GM12878 (cell line): ENCODE results near the gene NEMF. TPM values are rescaled to one million over a fixed set of nuclear protein-coding genes. Genes with fewer than 3 reads are reported as not detected.

Experiments used
- ATAC-seq: fragments of 200-7000 bp; cut with Tn5 transposase; 3 replicates; pipeline ENCODE4 v1.9.1; 2020; ENCODE audit warnings: mild to moderate bottlenecking, moderate library complexity
- BruUV-seq: library from RNA; stranded (reverse); fragments of 400-500 nt; replicated peaks from 2 replicates; lab custom pipeline; 2021; lab: Mats Ljungman, UMichigan
- CTCF ChIA-PET: fragments of 300-600 bp; sonication (Branson Sonifier 250); formaldehyde crosslinking; extraction: SDS; loops from one replicate; lab custom pipeline; 2021; ENCODE audit warnings: inconsistent platforms; lab: Yijun Ruan, JAX
- POLR2A ChIA-PET: fragments of 350-600 bp; formaldehyde crosslinking; extraction: SDS; loops from one replicate; lab custom pipeline; 2021; ENCODE audit warnings: inconsistent platforms; lab: Charles Lee
- RAD21 ChIA-PET: fragments of 300-600 bp; sonication (Branson Sonifier 250); formaldehyde crosslinking; loops from one replicate; lab custom pipeline; 2023; ENCODE audit warnings: antibody characterized with exemption; ENCODE audit not compliant: unreplicated experiment; lab: Charles Lee
- SMC1A ChIA-PET: fragments of 300-600 bp; sonication (Branson Sonifier 250); formaldehyde crosslinking; loops from one replicate; lab custom pipeline; 2023; ENCODE audit not compliant: unreplicated experiment, uncharacterized antibody; lab: Charles Lee
- DNase-seq: peaks from one replicate; pipeline ENCODE4 v3.0.0-alpha.2; 2011; ENCODE audit warnings: low read depth, low spot score
- FAIRE-seq: peaks from 3 replicates; lab custom pipeline; 2011; peaks lifted over from hg19 to GRCh38; lab: Jason Lieb, UNC
- H2AFZ ChIP-seq: 2 replicates; pipeline ENCODE4 v1.6.0; 2011; ENCODE audit warnings: low read depth, low read length, control low read depth; ENCODE audit not compliant: control insufficient read depth
- H3K27ac ChIP-seq: 2 replicates; pipeline ENCODE4 v1.5.1; 2011; ENCODE audit warnings: control low read depth; ENCODE audit not compliant: control insufficient read depth, insufficient read depth
- H3K27me3 ChIP-seq, 2 experiments: replicated peaks in 1 of 2; 2 replicates each; pipeline versions ENCODE4 v1.6.0 to v1.6.1; 2011; ENCODE audit warnings: low read length in 1 of 2; ENCODE audit not compliant: control insufficient read depth in 2 of 2, insufficient read depth in 2 of 2
- H3K36me3 ChIP-seq, 2 experiments: 2 replicates each; pipeline ENCODE4 v1.5.1; 2011; ENCODE audit warnings: low read length in 1 of 2; ENCODE audit not compliant: control insufficient read depth in 2 of 2, insufficient read depth in 2 of 2
- H3K4me1 ChIP-seq: 2 replicates; pipeline ENCODE4 v1.6.1; 2011; ENCODE audit warnings: mild to moderate bottlenecking, low read length, moderate library complexity, mixed read lengths; ENCODE audit not compliant: control insufficient read depth, insufficient read depth
- H3K4me2 ChIP-seq: 2 replicates; pipeline ENCODE4 v1.6.0; 2011; ENCODE audit warnings: control low read depth; ENCODE audit not compliant: control insufficient read depth, insufficient read depth
- H3K4me3 ChIP-seq: fragments of 200-600 bp; sonication (generic); 2 replicates; pipeline ENCODE4 v1.5.1; 2016
- H3K79me2 ChIP-seq: 2 replicates; pipeline ENCODE4 v1.6.0; 2011; ENCODE audit warnings: low read length; ENCODE audit not compliant: control insufficient read depth, insufficient read depth
- H3K9ac ChIP-seq: 2 replicates; pipeline ENCODE4 v1.8.0; 2011; ENCODE audit warnings: low read length, control low read depth, mixed read lengths; ENCODE audit not compliant: control insufficient read depth, insufficient read depth
- H3K9me3 ChIP-seq: replicated peaks from 3 replicates; pipeline ENCODE4 v1.5.1; 2011; ENCODE audit warnings: mild to moderate bottlenecking, low read length; ENCODE audit not compliant: control insufficient read depth, insufficient read depth
- H4K20me1 ChIP-seq: 2 replicates; pipeline ENCODE4 v1.6.0; 2011; ENCODE audit not compliant: control insufficient read depth, insufficient read depth
- BRCA1 ChIP-seq: IDR thresholded peaks from 2 replicates; pipeline ENCODE4 v1.6.1; 2011; ENCODE audit warnings: low read depth, low read length, improper control_type of control experiment
- CHD4 ChIP-seq: fragments of 200-600 bp; sonication (generic); IDR thresholded peaks from 2 replicates; pipeline ENCODE4 v1.6.1; 2016; ENCODE audit warnings: mild to moderate bottlenecking
- CUX1 ChIP-seq: IDR thresholded peaks from 2 replicates; pipeline ENCODE4 v1.6.1; 2012; ENCODE audit warnings: improper control_type of control experiment, low read depth, low read length; ENCODE audit not compliant: insufficient replicate concordance
- EP300 ChIP-seq, 2 experiments: fragments of 150-350 bp in 1 of 2; IDR thresholded peaks; 2 replicates each; pipeline ENCODE4 v1.6.1; 2011 to 2012; ENCODE audit warnings: low read depth in 2 of 2, low read length in 2 of 2, borderline replicate concordance in 1 of 2, improper control_type of control experiment in 1 of 2, inconsistent platforms in 1 of 2; ENCODE audit not compliant: control insufficient read depth in 1 of 2
- IKZF1 ChIP-seq: fragments of 450-650 bp; conservative IDR thresholded peaks from 2 replicates; pipeline ENCODE4 v1.6.1; 2017; ENCODE audit warnings: antibody characterized with exemption, mild to moderate bottlenecking
- LARP7 ChIP-seq: fragments of 450-650 bp; IDR thresholded peaks from 2 replicates; pipeline ENCODE4 v1.6.1; 2017; ENCODE audit warnings: mild to moderate bottlenecking
- MLLT1 ChIP-seq: fragments of 450-650 bp; IDR thresholded peaks from 2 replicates; pipeline ENCODE4 v1.6.1; 2016; ENCODE audit warnings: mild to moderate bottlenecking
- MYB ChIP-seq: fragments of 150-350 bp; IDR thresholded peaks from 2 replicates; pipeline ENCODE4 v1.6.1; 2014; ENCODE audit warnings: mild to moderate bottlenecking, low read depth, low read length, borderline replicate concordance
- NBN ChIP-seq: fragments of 450-650 bp; IDR thresholded peaks from 2 replicates; pipeline ENCODE4 v1.6.1; 2016
- POLR2A ChIP-seq: IDR thresholded peaks from 2 replicates; pipeline ENCODE4 v1.6.1; 2011; ENCODE audit warnings: low read depth, mild to moderate bottlenecking, low read length
- POLR2AphosphoS2 ChIP-seq: IDR thresholded peaks from 2 replicates; pipeline ENCODE4 v1.6.1; 2011; ENCODE audit warnings: low read depth, mild to moderate bottlenecking, low read length, improper control_type of control experiment, moderate library complexity
- SREBF1 ChIP-seq: IDR thresholded peaks from 2 replicates; pipeline ENCODE4 v1.6.1; 2012; ENCODE audit warnings: mild to moderate bottlenecking, low read length
- WRNIP1 ChIP-seq: IDR thresholded peaks from 2 replicates; pipeline ENCODE4 v1.6.1; 2011; ENCODE audit warnings: low read depth, low read length, improper control_type of control experiment, borderline replicate concordance
- ZBED1 ChIP-seq: IDR thresholded peaks from 2 replicates; pipeline ENCODE4 v1.6.1; 2016; ENCODE audit warnings: borderline replicate concordance
- ZZZ3 ChIP-seq: IDR thresholded peaks from 2 replicates; pipeline ENCODE4 v1.6.1; 2011; ENCODE audit warnings: low read depth; ENCODE audit not compliant: control insufficient read depth, insufficient read length
- WGBS: methylation state at CpG from one replicate; pipeline ENCODE4 v1.1.6; 2016; ENCODE audit warnings: low lambda C conversion rate; ENCODE audit not compliant: insufficient replicate concordance, insufficient coverage; ENCODE audit errors: missing lambda C conversion rate; 5-methylcytosine and 5-hydroxymethylcytosine counted together
- in situ Hi-C: fragments of 300-500 bp; cut with MboI; formaldehyde crosslinking; loops from 9 replicates; pipeline ENCODE4 v1.14.3; 2018; ENCODE audit warnings: mixed read lengths
- intact Hi-C: fragments of 100-400 bp; cut with micrococcal nuclease; formaldehyde crosslinking; loops from one replicate; pipeline ENCODE4 v1.14.2; 2022; ENCODE audit not compliant: unreplicated experiment
- polyA plus RNA-seq, 11 experiments: library from polyadenylated mRNA; depleted of rRNA in 4 of 11; unstranded in 6 of 11; stranded (reverse) in 5 of 11; fragments of >200 nt; fragmentation: Nextera tagmentation in 4 of 11; fragmentation: Illumina TruSeq in 1 of 11; extraction: Ambion mirVana in 4 of 11; extraction: Trizol in 1 of 11; gene quantifications; 1 replicate in 1 of 11; 2 replicates in 10 of 11; pipeline versions ENCODE4 v1.2.1 to v1.2.3, GENCODE V29; 2011 to 2016; ENCODE audit warnings: inconsistent platforms in 2 of 11, missing spikeins in 2 of 11, low read depth in 1 of 11
- total RNA-seq, 4 experiments: library from RNA; depleted of rRNA in 3 of 4; stranded (reverse); fragments of >200 nt in 3 of 4; fragmentation: Illumina TruSeq in 1 of 4; extraction: Trizol in 1 of 4; gene quantifications; 2 replicates each; pipeline versions ENCODE4 v1.2.1 to v1.2.3, GENCODE V29; 2013 to 2021
- TF ChIP-seq, protein P1 (sequence below): fragments of 450-650 bp; IDR thresholded peaks from 2 replicates; pipeline ENCODE4 v1.6.1; 2017; ENCODE audit warnings: mild to moderate bottlenecking

The NEMF gene
- total and polyA plus RNA-seq, 10 of the 15 experiments (the other 5 are each of a cell fraction or from before 2014, with no cell fraction given): 31.5 to 80.1 (median 61.1) TPM

DNA sequence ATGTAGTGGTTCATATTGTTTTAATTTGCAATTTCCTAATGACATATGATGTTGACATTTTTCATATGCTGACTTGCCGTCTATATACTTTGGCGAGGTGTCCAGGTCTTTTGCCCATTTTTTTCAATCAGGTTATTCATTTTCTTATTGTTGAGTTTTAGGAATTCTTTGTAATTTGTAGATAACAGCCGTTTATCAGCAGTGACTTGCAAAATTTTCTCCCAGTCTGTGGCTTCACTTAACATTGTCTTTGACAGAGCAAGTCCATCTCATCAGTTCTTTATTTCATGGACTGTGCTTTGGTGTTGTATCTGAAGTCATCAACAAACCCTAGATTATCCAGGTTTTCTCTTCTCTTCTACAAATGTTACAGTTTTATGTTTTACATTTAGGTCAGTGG, 97.2 kb downstream of the NEMF start (continued):
- TF ChIP-seq ZZZ3 (no peak), ZBED1 (no peak), BRCA1 (no peak), SREBF1 (no peak), CHD4 (no peak), EP300 (IDR thresholded peaks at IDR 0.05; ENCODE audit: borderline replicate concordance in 1 of 2, control insufficient read depth in 1 of 2, low read depth in 2 of 2, low read length in 2 of 2) (no peak)
- TF ChIP-seq, protein P1, sequence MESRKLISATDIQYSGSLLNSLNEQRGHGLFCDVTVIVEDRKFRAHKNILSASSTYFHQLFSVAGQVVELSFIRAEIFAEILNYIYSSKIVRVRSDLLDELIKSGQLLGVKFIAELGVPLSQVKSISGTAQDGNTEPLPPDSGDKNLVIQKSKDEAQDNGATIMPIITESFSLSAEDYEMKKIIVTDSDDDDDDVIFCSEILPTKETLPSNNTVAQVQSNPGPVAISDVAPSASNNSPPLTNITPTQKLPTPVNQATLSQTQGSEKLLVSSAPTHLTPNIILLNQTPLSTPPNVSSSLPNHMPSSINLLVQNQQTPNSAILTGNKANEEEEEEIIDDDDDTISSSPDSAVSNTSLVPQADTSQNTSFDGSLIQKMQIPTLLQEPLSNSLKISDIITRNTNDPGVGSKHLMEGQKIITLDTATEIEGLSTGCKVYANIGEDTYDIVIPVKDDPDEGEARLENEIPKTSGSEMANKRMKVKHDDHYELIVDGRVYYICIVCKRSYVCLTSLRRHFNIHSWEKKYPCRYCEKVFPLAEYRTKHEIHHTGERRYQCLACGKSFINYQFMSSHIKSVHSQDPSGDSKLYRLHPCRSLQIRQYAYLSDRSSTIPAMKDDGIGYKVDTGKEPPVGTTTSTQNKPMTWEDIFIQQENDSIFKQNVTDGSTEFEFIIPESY: no peak

DNA sequence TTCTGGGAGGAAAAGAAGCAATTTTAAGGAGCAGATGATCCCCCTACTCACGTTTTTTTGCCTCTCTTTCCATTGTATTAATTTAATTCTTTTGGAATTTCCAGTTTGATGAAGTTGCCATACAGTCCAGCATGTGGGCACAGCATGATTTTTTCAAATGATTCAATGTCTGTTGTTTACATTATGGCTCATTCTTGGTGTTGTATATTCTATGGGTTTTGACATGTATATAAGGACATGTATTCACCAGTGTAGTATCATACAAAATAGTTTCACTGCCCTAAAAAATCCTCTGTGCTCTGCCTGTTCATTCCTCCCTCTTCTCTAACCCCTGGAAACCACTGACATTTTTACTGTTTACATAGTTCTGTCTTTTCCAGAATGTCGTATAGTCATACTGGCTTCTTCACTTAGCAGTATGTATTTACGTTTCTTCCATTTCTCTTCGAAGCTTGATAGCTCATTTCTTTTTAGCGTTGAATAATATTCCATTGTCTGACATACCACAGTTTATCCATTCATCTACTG, 98.0 kb downstream of the NEMF start:
- Histone ChIP-seq H3K4me3 (no peak overlapping the region), H3K4me1 (no peaks in the 10 kb centered on the region), H3K9ac (no peak overlapping the region), H4K20me1 (no peaks in the 10 kb centered on the region), H3K79me2 (no peaks in the 10 kb centered on the region), H2AFZ (no peak overlapping the region), H3K9me3 (no peaks in the 10 kb centered on the region), H3K27me3 (no peaks in the 10 kb centered on the region), H3K36me3 (no peaks in the 10 kb centered on the region), H3K27ac (no peak overlapping the region), H3K4me2 (no peak overlapping the region)
- in situ Hi-C loops (loop anchor here (25.0 kb wide), 1 partner anchor 292 kb away; no protein-coding TSS in a partner anchor), intact Hi-C loops (no loop called here)
- FAIRE-seq (no peak), DNase-seq (no peak), ATAC-seq (no peak)
- ChIA-PET POLR2A (interaction anchor here (0.6 kb wide), 1 partner anchor 12 kb away, joined by 6 read pairs; no protein-coding TSS in a partner anchor), CTCF (no interaction called here), SMC1A (no interaction called here), RAD21 (no interaction called here)
- 61% methylated on average over 5 of the region's 5 CpGs for WGBS
- BruUV-seq: no TSS peak
- no peak for TF ChIP-seq NBN
- TF ChIP-seq IKZF1: no peak
- TF ChIP-seq POLR2AphosphoS2: no peak
- TF ChIP-seq WRNIP1: no peak
- no peak for TF ChIP-seq CUX1
- TF ChIP-seq LARP7: no peak
- TF ChIP-seq MYB: no peak
- TF ChIP-seq MLLT1: no peak
- TF ChIP-seq POLR2A: no peak
